Measurements from ENCODE around the gene DSG2. TPM values are rescaled to one million over a fixed set of nuclear protein-coding genes. Genes with fewer than 3 reads are reported as not detected.

DSG2 gene
- total RNA-seq, 1 experiment from 2014 or later: not detected

- intact Hi-C loops (cut with micrococcal nuclease; ENCODE audit: unreplicated experiment): no loop called here
- Histone ChIP-seq H3K27me3 (replicated peaks; ENCODE audit: insufficient read depth, low read depth, low read length, poor library complexity) (no peaks in the 10 kb centered on the region), H3K4me1 (ENCODE audit: insufficient read depth, low read length, poor library complexity, severe bottlenecking) (no peaks in the 10 kb centered on the region), H3K4me3 (ENCODE audit: low read depth, low read length, poor library complexity, severe bottlenecking) (no peak overlapping the region), H3K9me3 (ENCODE audit: low read depth, low read length, poor library complexity, severe bottlenecking) (no peaks in the 10 kb centered on the region), H3K27ac (ENCODE audit: low read depth, low read length, poor library complexity, severe bottlenecking) (no peak overlapping the region), H3K36me3 (ENCODE audit: insufficient read depth, low read length, poor library complexity, severe bottlenecking) (no peaks in the 10 kb centered on the region)
- CTCF ChIA-PET: no interaction called here
- no TSS peak for BruUV-seq (replicated peaks)
- TF ChIP-seq CTCF (conservative IDR thresholded peaks at IDR 0.05; ENCODE audit: low read depth, low read length) (no peak), EZH2 (IDR thresholded peaks at IDR 0.05; ENCODE audit: borderline replicate concordance, low read depth, low read length, poor library complexity, severe bottlenecking) (no peak)
- DNase-seq (ENCODE audit: low spot score): no peak
- POLR2A ChIA-PET (ENCODE audit: low non-redundant PET): no interaction called here
Measured at GRCh38 chr18:31595121-31595771, 97.3 kb downstream of the DSG2 start.

GRCh38 chr18:31596081-31596872 is 98.3 kb downstream of the DSG2 start:
- H3K36me3 ChIP-seq (ENCODE audit: insufficient read depth, low read length, poor library complexity, severe bottlenecking): no peaks in the 10 kb centered on the region
- H3K27ac ChIP-seq (ENCODE audit: low read depth, low read length, poor library complexity, severe bottlenecking): no peak overlapping the region
- DNase-seq (ENCODE audit: low spot score): no peak
- CTCF ChIA-PET: no interaction called here
- BruUV-seq (replicated peaks): no TSS peak
- H3K4me1 ChIP-seq (ENCODE audit: insufficient read depth, low read length, poor library complexity, severe bottlenecking): no peaks in the 10 kb centered on the region
- intact Hi-C loops (cut with micrococcal nuclease; ENCODE audit: unreplicated experiment): no loop called here
- H3K9me3 ChIP-seq (ENCODE audit: low read depth, low read length, poor library complexity, severe bottlenecking): no peaks in the 10 kb centered on the region
- POLR2A ChIA-PET (ENCODE audit: low non-redundant PET): no interaction called here
- H3K27me3 ChIP-seq (replicated peaks; ENCODE audit: insufficient read depth, low read depth, low read length, poor library complexity): no peaks in the 10 kb centered on the region
- TF ChIP-seq CTCF (conservative IDR thresholded peaks at IDR 0.05; ENCODE audit: low read depth, low read length) (no peak), EZH2 (IDR thresholded peaks at IDR 0.05; ENCODE audit: borderline replicate concordance, low read depth, low read length, poor library complexity, severe bottlenecking) (no peak)
- no peak overlapping the region for H3K4me3 ChIP-seq (ENCODE audit: low read depth, low read length, poor library complexity, severe bottlenecking)

- no peaks in the 10 kb centered on the region for H3K9me3 ChIP-seq (ENCODE audit: low read depth, low read length, poor library complexity, severe bottlenecking)
- TF ChIP-seq CTCF (conservative IDR thresholded peaks at IDR 0.05; ENCODE audit: low read depth, low read length): no peak
- TF ChIP-seq EZH2 (IDR thresholded peaks at IDR 0.05; ENCODE audit: borderline replicate concordance, low read depth, low read length, poor library complexity, severe bottlenecking): no peak
- no peak overlapping the region for H3K4me3 ChIP-seq (ENCODE audit: low read depth, low read length, poor library complexity, severe bottlenecking)
- CTCF ChIA-PET: no interaction called here
- intact Hi-C loops (cut with micrococcal nuclease; ENCODE audit: unreplicated experiment): no loop called here
- POLR2A ChIA-PET (ENCODE audit: low non-redundant PET): no interaction called here
- no peaks in the 10 kb centered on the region for H3K4me1 ChIP-seq (ENCODE audit: insufficient read depth, low read length, poor library complexity, severe bottlenecking)
- BruUV-seq (replicated peaks): no TSS peak
- no peaks in the 10 kb centered on the region for H3K36me3 ChIP-seq (ENCODE audit: insufficient read depth, low read length, poor library complexity, severe bottlenecking)
- DNase-seq (ENCODE audit: low spot score): no peak
- no peaks in the 10 kb centered on the region for H3K27me3 ChIP-seq (replicated peaks; ENCODE audit: insufficient read depth, low read depth, low read length, poor library complexity)
- no peak overlapping the region for H3K27ac ChIP-seq (ENCODE audit: low read depth, low read length, poor library complexity, severe bottlenecking)
Measured at GRCh38 chr18:31598021-31598805, 100.2 kb downstream of the DSG2 start.

Other genes starting within 250 kb of the DSG2 start
- not detected in 2 replicates for gene DSG1, start 180.0 kb upstream of the DSG2 start, total RNA-seq (2021)
- not detected in 2 replicates for gene DSG4, start 121.4 kb upstream of the DSG2 start, total RNA-seq (2021)
- 0.04 TPM in 1 of 2 replicates, not detected in the other for gene DSG3, start 50.4 kb upstream of the DSG2 start, total RNA-seq (2021)
- gene TTR, start 93.7 kb downstream of the DSG2 start, total RNA-seq (2021): not detected in 2 replicates
- gene B4GALT6, start 186.4 kb downstream of the DSG2 start, total RNA-seq (2021): 5.7 and 6.0 TPM in 2 replicates

Data from A673 (cell line).